Activated T-cell treated with anti-CD3 and anti-CD28 coated beads, Interleukin-2, amount 50 U/mL, for 48 hours (primary cell): Measurements from ENCODE around the gene PLCD1.
A peak's percentile ranks its signal among the peaks of the same experiment; 100 is the strongest.
"Not testable (repeated sequence)": the region's sequence is repeated elsewhere in the genome, so short reads cannot be mapped to it uniquely, and the experiment has no call there.

Source experiments
- DNase-seq, 2 experiments: peaks; one replicate each; pipeline ENCODE4 v3.0.0-alpha.2; 2020

Gene PLCD1

GRCh38 chr3:38029400-38030125 is at the start of gene PLCD1:
Gene PLCD1 (minus strand): TSS chr3:38029642. CDS start chr3:38029539, 103 bp downstream.
- peak in 1 of 2 experiments; percentile 41 for DNase-seq

- DNase-seq = not testable (repeated sequence)
These were observed 47.6 kb upstream of the PLCD1 start for GRCh38 chr3:38077073-38077472.

GRCh38 chr3:38070013-38070412 is 40.6 kb upstream of the PLCD1 start:
- no peak for DNase-seq

GRCh38 chr3:38067508-38068233 is 38.2 kb upstream of the PLCD1 start:
- no peak for DNase-seq

- not testable (repeated sequence) for DNase-seq
These were observed 35.0 kb upstream of the PLCD1 start for GRCh38 chr3:38064453-38064852.

- DNase-seq = no peak
These were observed 33.4 kb upstream of the PLCD1 start for GRCh38 chr3:38062809-38063208.

GRCh38 chr3:38059591-38059990 is 30.1 kb upstream of the PLCD1 start:
- no peak for DNase-seq

- no peak for DNase-seq
These were observed 29.7 kb upstream of the PLCD1 start for GRCh38 chr3:38059148-38059547.

GRCh38 chr3:38054499-38055001 is 25.1 kb upstream of the PLCD1 start:
- DNase-seq = peak in 1 of 2 experiments; percentile 20

- not testable (repeated sequence) for DNase-seq
These were observed 24.5 kb upstream of the PLCD1 start for GRCh38 chr3:38053813-38054498.

- not testable (repeated sequence) for DNase-seq
These were observed 23.8 kb upstream of the PLCD1 start for GRCh38 chr3:38053286-38053685.

- DNase-seq = no peak
These were observed 21.7 kb upstream of the PLCD1 start for GRCh38 chr3:38051131-38051530.

GRCh38 chr3:38049358-38050126 is 20.1 kb upstream of the PLCD1 start:
- no peak for DNase-seq

- DNase-seq = no peak
These were observed 18.5 kb upstream of the PLCD1 start for GRCh38 chr3:38047896-38048295.

GRCh38 chr3:38046821-38047220 is 17.4 kb upstream of the PLCD1 start:
- DNase-seq = no peak

- no peak for DNase-seq
These were observed 16.6 kb upstream of the PLCD1 start for GRCh38 chr3:38046027-38046426.

GRCh38 chr3:38043486-38043885 is 14.0 kb upstream of the PLCD1 start:
- no peak for DNase-seq

GRCh38 chr3:38040401-38040800 is 11.0 kb upstream of the PLCD1 start:
- no peak for DNase-seq

GRCh38 chr3:38039899-38040261 is 10.4 kb upstream of the PLCD1 start:
- DNase-seq = peak; percentile 46 to 58

GRCh38 chr3:38039101-38039898 is 9.9 kb upstream of the PLCD1 start, which contains the start of gene DLEC1:
Gene DLEC1 (plus strand): TSS chr3:38039208. CDS start chr3:38039226, 18 bp downstream.
- peak; percentile 84 to 86 for DNase-seq

GRCh38 chr3:38038447-38038911 is 9.0 kb upstream of the PLCD1 start:
- DNase-seq = peak; percentile 52 to 56

GRCh38 chr3:38036906-38037305 is 7.5 kb upstream of the PLCD1 start:
- DNase-seq = no peak
